ENCODE results near the gene EIF4EBP2.

The EIF4EBP2 gene

GRCh38 chr10:70445718-70446657 lies 42.0 kb downstream of the EIF4EBP2 start:
- peak; percentile 37 to 65 for DNase-seq (ENCODE audit: low read depth in 2 of 2)
- TF ChIP-seq CTCF (IDR thresholded peaks at IDR 0.05; ENCODE audit: low read depth, low read length), result no peak

GRCh38 chr10:70448236-70448635 lies 44.3 kb downstream of the EIF4EBP2 start:
- no peak for TF ChIP-seq CTCF (IDR thresholded peaks at IDR 0.05; ENCODE audit: low read depth, low read length)
- no peak for DNase-seq (ENCODE audit: low read depth in 2 of 2)
- H3K4me3 ChIP-seq (replicated peaks in 1 of 2; ENCODE audit: low read depth in 2 of 2, low read length in 2 of 2), result no peak overlapping the region

More at GRCh38 chr10:70445718-70446657, 42.0 kb downstream of the EIF4EBP2 start:
- H3K4me3 ChIP-seq (replicated peaks in 1 of 2; ENCODE audit: low read depth in 2 of 2, low read length in 2 of 2), result no peak overlapping the region

GRCh38 chr10:70455213-70455630 lies 51.3 kb downstream of the EIF4EBP2 start:
- no peak overlapping the region for H3K4me3 ChIP-seq (replicated peaks in 1 of 2; ENCODE audit: low read depth in 2 of 2, low read length in 2 of 2)
- no peak for TF ChIP-seq CTCF (IDR thresholded peaks at IDR 0.05; ENCODE audit: low read depth, low read length)
- no peak for DNase-seq (ENCODE audit: low read depth in 2 of 2)

GRCh38 chr10:70456164-70456563 lies 52.2 kb downstream of the EIF4EBP2 start:
- H3K4me3 ChIP-seq (replicated peaks in 1 of 2; ENCODE audit: low read depth in 2 of 2, low read length in 2 of 2), result no peak overlapping the region
- no peak for TF ChIP-seq CTCF (IDR thresholded peaks at IDR 0.05; ENCODE audit: low read depth, low read length)
- DNase-seq (ENCODE audit: low read depth in 2 of 2), result no peak

- DNase-seq (ENCODE audit: low read depth in 2 of 2), result no peak
- no peak overlapping the region for H3K4me3 ChIP-seq (replicated peaks in 1 of 2; ENCODE audit: low read depth in 2 of 2, low read length in 2 of 2)
- no peak for TF ChIP-seq CTCF (IDR thresholded peaks at IDR 0.05; ENCODE audit: low read depth, low read length)
These were observed 53.9 kb downstream of the EIF4EBP2 start for GRCh38 chr10:70457759-70458305.

- peak overlapping the region; percentile 5 to 18 for H3K4me3 ChIP-seq (replicated peaks in 1 of 2; ENCODE audit: low read depth in 2 of 2, low read length in 2 of 2)
- peak; percentile 69 to 73 for DNase-seq (ENCODE audit: low read depth in 2 of 2)
- TF ChIP-seq CTCF (IDR thresholded peaks at IDR 0.05; ENCODE audit: low read depth, low read length), result no peak
These were observed 54.5 kb downstream of the EIF4EBP2 start for GRCh38 chr10:70458329-70459060.
